Effector memory CD4-positive, alpha-beta T cell (primary cell): Measurements from ENCODE around the gene RGS6.
"Not testable (repeated sequence)": the region's sequence is repeated elsewhere in the genome, so short reads cannot be mapped to it uniquely, and the experiment has no call there.

Experiments used
- DNase-seq, 3 donors: peaks; one replicate each; pipeline ENCODE4 v3.0.0-alpha.2; 2020
- H3K27ac ChIP-seq: 2 replicates; pipeline ENCODE4 v1.7.0; 2013; ENCODE audit warnings: mild to moderate bottlenecking, low read length, moderate library complexity; ENCODE audit not compliant: insufficient read depth, poor library complexity, severe bottlenecking
- H3K27me3 ChIP-seq: replicated peaks from 2 replicates; pipeline ENCODE4 v1.7.0; 2013; ENCODE audit warnings: mild to moderate bottlenecking, low read length; ENCODE audit not compliant: insufficient read depth, control insufficient read depth, poor library complexity, severe bottlenecking
- H3K36me3 ChIP-seq: 2 replicates; pipeline ENCODE4 v1.7.0; 2013; ENCODE audit warnings: mild to moderate bottlenecking, low read length, moderate library complexity; ENCODE audit not compliant: control insufficient read depth, insufficient read depth
- H3K4me1 ChIP-seq: 2 replicates; pipeline ENCODE4 v1.7.0; 2013; ENCODE audit warnings: low read length, mild to moderate bottlenecking; ENCODE audit not compliant: control insufficient read depth, insufficient read depth, poor library complexity, severe bottlenecking
- H3K4me3 ChIP-seq: 2 replicates; pipeline ENCODE4 v1.7.0; 2013; ENCODE audit warnings: low read length, low read depth, mild to moderate bottlenecking; ENCODE audit not compliant: insufficient read depth, poor library complexity, severe bottlenecking
- H3K9me3 ChIP-seq: 2 replicates; pipeline ENCODE4 v1.7.0; 2013; ENCODE audit warnings: mild to moderate bottlenecking, low read length, moderate library complexity; ENCODE audit not compliant: control insufficient read depth

The RGS6 gene

GRCh38 chr14:71911669-71912068 lies 20.6 kb upstream of the RGS6 start:
- Histone ChIP-seq H3K27ac (no peak overlapping the region), H3K4me3 (no peak overlapping the region), H3K27me3 (peaks cover 3% of the 10 kb centered on the region), H3K36me3 (no peaks in the 10 kb centered on the region), H3K4me1 (no peaks in the 10 kb centered on the region), H3K9me3 (no peaks in the 10 kb centered on the region)
- DNase-seq = no peak

GRCh38 chr14:71913342-71913741 lies 18.9 kb upstream of the RGS6 start:
- no peak overlapping the region for H3K4me3 ChIP-seq
- H3K4me1 ChIP-seq = no peaks in the 10 kb centered on the region
- peaks cover 3% of the 10 kb centered on the region for H3K27me3 ChIP-seq
- no peak overlapping the region for H3K27ac ChIP-seq
- H3K9me3 ChIP-seq = no peaks in the 10 kb centered on the region
- no peak for DNase-seq
- no peaks in the 10 kb centered on the region for H3K36me3 ChIP-seq

GRCh38 chr14:71918955-71919354 lies 13.3 kb upstream of the RGS6 start:
- Histone ChIP-seq H3K4me1 (no peaks in the 10 kb centered on the region), H3K36me3 (no peaks in the 10 kb centered on the region), H3K27ac (no peak overlapping the region), H3K27me3 (no peaks in the 10 kb centered on the region), H3K9me3 (no peaks in the 10 kb centered on the region), H3K4me3 (no peak overlapping the region)
- no peak for DNase-seq

- no peaks in the 10 kb centered on the region for H3K36me3 ChIP-seq
These were observed 8.7 kb upstream of the RGS6 start for GRCh38 chr14:71923513-71923912.

GRCh38 chr14:71931492-71932228 lies 569 bp upstream of the RGS6 start:
- no peak overlapping the region for H3K4me3 ChIP-seq
- no peaks in the 10 kb centered on the region for H3K36me3 ChIP-seq
- no peaks in the 10 kb centered on the region for H3K27me3 ChIP-seq
- no peaks in the 10 kb centered on the region for H3K9me3 ChIP-seq
- H3K27ac ChIP-seq = no peak overlapping the region
- no peak for DNase-seq
- peaks cover 3% of the 10 kb centered on the region for H3K4me1 ChIP-seq

More at GRCh38 chr14:71923513-71923912, 8.7 kb upstream of the RGS6 start:
- no peak for DNase-seq
- Histone ChIP-seq H3K4me1 (no peaks in the 10 kb centered on the region), H3K4me3 (no peak overlapping the region), H3K9me3 (no peaks in the 10 kb centered on the region), H3K27ac (no peak overlapping the region), H3K27me3 (no peaks in the 10 kb centered on the region)

- H3K4me1 ChIP-seq = peaks cover 3% of the 10 kb centered on the region
- no peaks in the 10 kb centered on the region for H3K27me3 ChIP-seq
- no peaks in the 10 kb centered on the region for H3K36me3 ChIP-seq
- no peaks in the 10 kb centered on the region for H3K9me3 ChIP-seq
- H3K4me3 ChIP-seq = no peak overlapping the region
- H3K27ac ChIP-seq = no peak overlapping the region
- no peak for DNase-seq
These were observed 865 bp downstream of the RGS6 start for GRCh38 chr14:71933001-71933587.

GRCh38 chr14:71938273-71938672 lies 6.0 kb downstream of the RGS6 start:
- H3K36me3 ChIP-seq, DNase-seq, H3K27ac ChIP-seq, H3K9me3 ChIP-seq, H3K27me3 ChIP-seq, H3K4me3 ChIP-seq, H3K4me1 ChIP-seq: not testable (repeated sequence)

- H3K36me3 ChIP-seq, DNase-seq, H3K4me1 ChIP-seq, H3K27me3 ChIP-seq, H3K4me3 ChIP-seq, H3K9me3 ChIP-seq, H3K27ac ChIP-seq: not testable (repeated sequence)
These were observed 7.1 kb downstream of the RGS6 start for GRCh38 chr14:71939344-71939743.

GRCh38 chr14:71940500-71940899 lies 8.3 kb downstream of the RGS6 start:
- H3K27me3 ChIP-seq, H3K27ac ChIP-seq, H3K36me3 ChIP-seq, H3K4me1 ChIP-seq, H3K9me3 ChIP-seq, DNase-seq, H3K4me3 ChIP-seq: not testable (repeated sequence)

GRCh38 chr14:71941616-71942015 lies 9.4 kb downstream of the RGS6 start:
- not testable (repeated sequence) for H3K27ac ChIP-seq, H3K4me1 ChIP-seq, H3K36me3 ChIP-seq, DNase-seq, H3K4me3 ChIP-seq, H3K9me3 ChIP-seq, H3K27me3 ChIP-seq
